BJ (cell line): ENCODE data around the gene TLK2. TPM values are rescaled to one million over a fixed set of nuclear protein-coding genes. Genes with fewer than 3 reads are reported as not detected.
A peak's percentile ranks its signal among the peaks of the same experiment; 100 is the strongest.
"Not testable (repeated sequence)": the region's sequence is repeated elsewhere in the genome, so short reads cannot be mapped to it uniquely, and the experiment has no call there.

ENCODE experiments used
- CTCF ChIA-PET: fragments of 350-600 bp; formaldehyde crosslinking; extraction: SDS; loops from one replicate; lab custom pipeline; 2021; ENCODE audit warnings: antibody characterized with exemption, inconsistent platforms; lab: Yijun Ruan, JAX
- POLR2A ChIA-PET: fragments of 300-600 bp; sonication (Branson Sonifier 250); formaldehyde crosslinking; extraction: SDS; loops from one replicate; lab custom pipeline; 2021; ENCODE audit warnings: antibody characterized with exemption; lab: Charles Lee
- DNase-seq: peaks from one replicate; pipeline ENCODE4 v3.0.0-alpha.2; 2011; ENCODE audit warnings: low read depth
- H3K27me3 ChIP-seq: 2 replicates; pipeline ENCODE4 v1.6.0; 2011; ENCODE audit warnings: low read length; ENCODE audit not compliant: control insufficient read depth, insufficient read depth
- H3K36me3 ChIP-seq: 2 replicates; pipeline ENCODE4 v1.5.1; 2011; ENCODE audit warnings: low read length; ENCODE audit not compliant: control insufficient read depth, insufficient read depth
- H3K4me3 ChIP-seq: 2 replicates; pipeline ENCODE4 v1.5.1; 2011; ENCODE audit warnings: low read depth, mild to moderate bottlenecking, control low read depth, low read length
- CTCF ChIP-seq: IDR thresholded peaks from 2 replicates; pipeline ENCODE4 v1.5.1; 2011; ENCODE audit warnings: low read depth, mild to moderate bottlenecking, control low read depth, inconsistent platforms, low read length, moderate library complexity; ENCODE audit not compliant: insufficient read depth
- polyA plus RNA-seq: library from polyadenylated mRNA; depleted of rRNA; stranded (reverse); fragments of >200 nt; gene quantifications from 2 replicates; pipeline ENCODE4 v1.2.3, GENCODE V29; 2011

The TLK2 gene
- polyA plus RNA-seq, 1 experiment = 68.9 TPM

- POLR2A ChIA-PET = no interaction called here
- no peak for DNase-seq
- no peak for TF ChIP-seq CTCF
- Histone ChIP-seq H3K27me3 (no peaks in the 10 kb centered on the region), H3K4me3 (no peak overlapping the region), H3K36me3 (no peaks in the 10 kb centered on the region)
- CTCF ChIA-PET = no interaction called here
Measured at GRCh38 chr17:62456016-62456415, 22.6 kb upstream of the TLK2 start.

- H3K4me3 ChIP-seq, CTCF ChIA-PET, DNase-seq, H3K36me3 ChIP-seq, H3K27me3 ChIP-seq, POLR2A ChIA-PET: not testable (repeated sequence)
Measured at GRCh38 chr17:62458483-62458882, 20.1 kb upstream of the TLK2 start.

- H3K36me3 ChIP-seq, H3K27me3 ChIP-seq, CTCF ChIA-PET, H3K4me3 ChIP-seq, DNase-seq, POLR2A ChIA-PET: not testable (repeated sequence)
Measured at GRCh38 chr17:62464422-62464821, 14.2 kb upstream of the TLK2 start.

- POLR2A ChIA-PET = not testable (repeated sequence)
Measured at GRCh38 chr17:62465271-62465670, 13.4 kb upstream of the TLK2 start.

GRCh38 chr17:62470666-62471379 is 7.8 kb upstream of the TLK2 start:
- H3K27me3 ChIP-seq, CTCF ChIA-PET, H3K36me3 ChIP-seq, H3K4me3 ChIP-seq, DNase-seq: not testable (repeated sequence)
- POLR2A ChIA-PET = interaction anchor here (0.6 kb wide), 1 partner anchor 27 kb away, joined by 3 read pairs; no protein-coding TSS in a partner anchor

More at GRCh38 chr17:62465271-62465670, 13.4 kb upstream of the TLK2 start:
- H3K4me3 ChIP-seq, CTCF ChIA-PET, DNase-seq, H3K27me3 ChIP-seq, H3K36me3 ChIP-seq: not testable (repeated sequence)

- DNase-seq, POLR2A ChIA-PET, H3K27me3 ChIP-seq, H3K36me3 ChIP-seq, H3K4me3 ChIP-seq, CTCF ChIA-PET: not testable (repeated sequence)
Measured at GRCh38 chr17:62471380-62471880, 7.2 kb upstream of the TLK2 start.

- H3K4me3 ChIP-seq, DNase-seq, H3K27me3 ChIP-seq, POLR2A ChIA-PET, H3K36me3 ChIP-seq, CTCF ChIA-PET: not testable (repeated sequence)
Measured at GRCh38 chr17:62473030-62473982, 5.3 kb upstream of the TLK2 start.

- H3K4me3 ChIP-seq = not testable (repeated sequence)
Measured at GRCh38 chr17:62477111-62477510, 1.5 kb upstream of the TLK2 start.

GRCh38 chr17:62477718-62478408 is 762 bp upstream of the TLK2 start:
- DNase-seq, H3K27me3 ChIP-seq, POLR2A ChIA-PET, H3K36me3 ChIP-seq, CTCF ChIA-PET: not testable (repeated sequence)
- peak overlapping the region; percentile 60 for H3K4me3 ChIP-seq

More at GRCh38 chr17:62477111-62477510, 1.5 kb upstream of the TLK2 start:
- H3K36me3 ChIP-seq, DNase-seq, H3K27me3 ChIP-seq, POLR2A ChIA-PET, CTCF ChIA-PET: not testable (repeated sequence)

GRCh38 chr17:62478880-62479638 is 434 bp downstream of the TLK2 start:
- POLR2A ChIA-PET, H3K27me3 ChIP-seq, H3K36me3 ChIP-seq, CTCF ChIA-PET, DNase-seq: not testable (repeated sequence)
- peak overlapping the region; percentile 60 for H3K4me3 ChIP-seq
